K562 (cell line): ENCODE data around the gene NTM. TPM values are rescaled to one million over a fixed set of nuclear protein-coding genes. Genes with fewer than 3 reads are reported as not detected.

Experiments
- ATAC-seq: fragments of 200-7000 bp; cut with Tn5 transposase; 3 replicates; pipeline ENCODE4 v1.9.1; 2020; ENCODE audit warnings: moderate library complexity
- BruUV-seq: library from RNA; stranded (reverse); fragments of 400-500 nt; replicated peaks from 2 replicates; lab custom pipeline; 2021; lab: Mats Ljungman, UMichigan
- CTCF ChIA-PET: fragments of 300-600 bp; formaldehyde crosslinking; extraction: SDS; loops from one replicate; lab custom pipeline; 2021; ENCODE audit warnings: low intra/inter-chr PET ratio; lab: Yijun Ruan, JAX
- POLR2A ChIA-PET: fragments of 300-600, 350-650 bp; sonication (Branson Sonifier 250); formaldehyde crosslinking; extraction: SDS; loops from one replicate; lab custom pipeline; 2021; ENCODE audit warnings: antibody characterized with exemption, inconsistent platforms; lab: Yijun Ruan, JAX
- DNase-seq, 4 experiments: peaks; one replicate each; pipeline versions ENCODE4 v3.0.0 to v3.0.0-alpha.2; 2011 to 2018; ENCODE audit warnings: low spot score in 3 of 4, mixed read lengths in 3 of 4; ENCODE audit errors: extremely low read depth in 1 of 4
- FAIRE-seq: peaks from 2 replicates; lab custom pipeline; 2011; peaks lifted over from hg19 to GRCh38; lab: Jason Lieb, UNC
- H2AFZ ChIP-seq: 2 replicates; pipeline ENCODE4 v1.6.0; 2011; ENCODE audit warnings: low read depth, low read length, control low read depth, inconsistent platforms
- H3K27ac ChIP-seq: fragments of 200-600 bp; 3 replicates; pipeline ENCODE4 v1.8.0; 2011; ENCODE audit warnings: low read depth, mild to moderate bottlenecking, control low read depth, inconsistent platforms, low read length, moderate library complexity, mixed read lengths; ENCODE audit errors: extremely low read depth
- H3K27me3 ChIP-seq, 2 experiments: fragments of 300-600 bp in 1 of 2; 2 replicates in 1 of 2; 3 replicates in 1 of 2; pipeline versions ENCODE4 v1.6.0 to v1.8.0; 2011; ENCODE audit warnings: inconsistent platforms in 2 of 2, low read length in 2 of 2, mild to moderate bottlenecking in 1 of 2, mixed read lengths in 1 of 2, moderate library complexity in 1 of 2; ENCODE audit not compliant: control insufficient read depth in 2 of 2, insufficient read depth in 2 of 2
- H3K36me3 ChIP-seq: fragments of 300-600 bp; 3 replicates; pipeline ENCODE4 v1.8.0; 2011; ENCODE audit warnings: mild to moderate bottlenecking, low read length, inconsistent platforms; ENCODE audit not compliant: control insufficient read depth, insufficient read depth
- H3K4me1 ChIP-seq, 2 experiments: fragments of 200-600 bp in 1 of 2; replicated peaks in 1 of 2; 2 replicates in 1 of 2; 3 replicates in 1 of 2; pipeline versions ENCODE4 v1.5.1 to v1.8.0; 2011; ENCODE audit warnings: inconsistent platforms in 2 of 2, low read length in 2 of 2, mild to moderate bottlenecking in 1 of 2, mixed read lengths in 1 of 2, moderate library complexity in 1 of 2; ENCODE audit not compliant: control insufficient read depth in 2 of 2, insufficient read depth in 2 of 2
- H3K4me2 ChIP-seq: 2 replicates; pipeline ENCODE4 v1.6.1; 2011; ENCODE audit warnings: low read length, control low read depth, inconsistent platforms, mixed read lengths; ENCODE audit not compliant: insufficient read depth
- H3K4me3 ChIP-seq: fragments of 200-600 bp; sonication (generic), shearing (Covaris generic); 2 replicates; pipeline ENCODE4 v1.5.1; 2016; ENCODE audit warnings: control low read depth, inconsistent platforms
- H3K79me2 ChIP-seq: fragments of 200-600 bp; 3 replicates; pipeline ENCODE4 v1.8.0; 2011; ENCODE audit warnings: low read length, inconsistent platforms; ENCODE audit not compliant: control insufficient read depth, insufficient read depth
- H3K9ac ChIP-seq, 2 experiments: 2 replicates each; pipeline versions ENCODE4 v1.6.0 to v1.6.1; 2011; ENCODE audit warnings: low read depth in 2 of 2, low read length in 2 of 2, control low read depth in 1 of 2, inconsistent platforms in 1 of 2, mild to moderate bottlenecking in 1 of 2, mixed read lengths in 1 of 2; ENCODE audit not compliant: insufficient read depth in 1 of 2
- H3K9me1 ChIP-seq: one replicate; pipeline ENCODE4 v1.6.0; 2011; ENCODE audit warnings: inconsistent platforms, mild to moderate bottlenecking, low read length, moderate library complexity; ENCODE audit not compliant: control insufficient read depth, insufficient read depth
- H3K9me3 ChIP-seq: replicated peaks from 2 replicates; pipeline ENCODE4 v1.5.1; 2011; ENCODE audit warnings: low read depth, low read length, inconsistent platforms; ENCODE audit not compliant: control insufficient read depth, insufficient read depth
- H4K20me1 ChIP-seq: replicated peaks from 2 replicates; pipeline ENCODE4 v1.6.1; 2011; ENCODE audit warnings: low read length, inconsistent platforms, mixed read lengths; ENCODE audit not compliant: control insufficient read depth, insufficient read depth
- ARHGAP35 ChIP-seq: fragments of 450-650 bp; IDR thresholded peaks from 2 replicates; pipeline ENCODE4 v1.6.1; 2018; ENCODE audit not compliant: partially characterized antibody
- E2F5 ChIP-seq: sonication (generic); formaldehyde crosslinking; IDR thresholded peaks from 2 replicates; pipeline ENCODE4 v1.8.0; 2022; ENCODE audit warnings: mild to moderate bottlenecking, missing genetic modification reagents
- KAT2B ChIP-seq: IDR thresholded peaks from one replicate; pipeline ENCODE4 v1.6.1; 2012; ENCODE audit warnings: low read depth, mild to moderate bottlenecking, control low read depth, inconsistent platforms, low read length, moderate library complexity
- PCBP1 ChIP-seq: fragments of 200-400 bp; formaldehyde crosslinking; IDR thresholded peaks from 2 replicates; pipeline ENCODE4 v1.6.1; 2018; ENCODE audit warnings: mild to moderate bottlenecking, low read depth, low read length; ENCODE audit not compliant: poor library complexity, severe bottlenecking
- SAP30 ChIP-seq: fragments of 200-600 bp; sonication (generic); IDR thresholded peaks from 2 replicates; pipeline ENCODE4 v1.6.1; 2012; ENCODE audit warnings: borderline replicate concordance, low read depth, mild to moderate bottlenecking, moderate library complexity, low read length, control low read depth, inconsistent platforms; ENCODE audit not compliant: insufficient read depth, poor library complexity, severe bottlenecking
- SIRT6 ChIP-seq: IDR thresholded peaks from one replicate; pipeline ENCODE4 v1.6.1; 2012; ENCODE audit warnings: low read depth, mild to moderate bottlenecking, control low read depth, inconsistent platforms, low read length, moderate library complexity
- TBL1XR1 ChIP-seq, 2 experiments: IDR thresholded peaks; 2 replicates each; pipeline ENCODE4 v1.6.1; 2012; ENCODE audit warnings: improper control_type of control experiment in 2 of 2, low read length in 2 of 2, mild to moderate bottlenecking in 1 of 2
- XRCC3 ChIP-seq: fragments of 450-650 bp; IDR thresholded peaks from 2 replicates; pipeline ENCODE4 v1.6.1; 2017; ENCODE audit warnings: mild to moderate bottlenecking, moderate library complexity
- ZFX ChIP-seq: sonication (generic); formaldehyde crosslinking; IDR thresholded peaks from 2 replicates; pipeline ENCODE4 v1.8.0; 2022; ENCODE audit warnings: mild to moderate bottlenecking, missing genetic modification reagents, moderate library complexity
- ZNF3 ChIP-seq: fragments of 250-450 bp; sonication (Bioruptor Pico); IDR thresholded peaks from 2 replicates; pipeline ENCODE4 v1.5.0; 2021; ENCODE audit warnings: mild to moderate bottlenecking, moderate library complexity
- ZNF431 ChIP-seq: sonication (generic); formaldehyde crosslinking; IDR thresholded peaks from 2 replicates; pipeline ENCODE4 v1.8.0; 2022; ENCODE audit warnings: mild to moderate bottlenecking, missing genetic modification reagents
- ZNF639 ChIP-seq, 2 experiments: fragments of 200-800 bp in 1 of 2; sonication (Bioruptor generic) in 1 of 2; sonication (generic) in 1 of 2; formaldehyde crosslinking in 1 of 2; IDR thresholded peaks in 1 of 2; conservative IDR thresholded peaks in 1 of 2; 2 replicates each; pipeline versions ENCODE4 v1.5.0 to v1.6.1; 2016 to 2020; ENCODE audit warnings: missing compliant biosample characterization in 1 of 2, missing genetic modification characterization in 1 of 2, missing genetic modification reagents in 1 of 2
- ZNF696 ChIP-seq: fragments of 250-450 bp; sonication (Bioruptor Pico); conservative IDR thresholded peaks from 2 replicates; pipeline ENCODE4 v1.4.0; 2020; ENCODE audit warnings: mild to moderate bottlenecking, moderate library complexity
- ZNF707 ChIP-seq: fragments of 250-450 bp; sonication (Bioruptor Pico); conservative IDR thresholded peaks from 2 replicates; pipeline ENCODE4 v1.8.0; 2022; ENCODE audit warnings: inconsistent platforms, mild to moderate bottlenecking, moderate library complexity
- ZSCAN29 ChIP-seq: fragments of 450-650 bp; IDR thresholded peaks from 2 replicates; pipeline ENCODE4 v1.6.1; 2017
- WGBS: fragments of 100-300 bp; shearing (Covaris generic); methylation state at CpG from one replicate; pipeline ENCODE4 v1.1.6; 2016; ENCODE audit warnings: low coverage, mixed read lengths; ENCODE audit not compliant: insufficient coverage; ENCODE audit errors: missing lambda C conversion rate; 5-methylcytosine and 5-hydroxymethylcytosine counted together
- in situ Hi-C: fragments of 300-500 bp; cut with MboI; formaldehyde crosslinking; loops from 4 replicates; pipeline ENCODE4 v1.15.0; 2018; ENCODE audit warnings: inconsistent platforms, mixed read lengths
- intact Hi-C: fragments of 100-400 bp; cut with micrococcal nuclease; formaldehyde crosslinking; loops from 2 replicates; pipeline ENCODE4 v1.14.2; 2022
- polyA plus RNA-seq, 8 experiments: library from polyadenylated mRNA; depleted of rRNA in 4 of 8; stranded (reverse) in 5 of 8; unstranded in 3 of 8; fragments of >200 nt; fragmentation: Nextera tagmentation in 2 of 8; fragmentation: Illumina TruSeq in 1 of 8; extraction: Ambion mirVana in 2 of 8; extraction: Trizol in 1 of 8; gene quantifications; 2 replicates each; pipeline versions ENCODE4 v1.2.1 to v1.2.3, GENCODE V29; 2011 to 2014; ENCODE audit warnings: inconsistent platforms in 1 of 8, missing spikeins in 1 of 8
- total RNA-seq, 7 experiments: library from RNA; depleted of rRNA in 6 of 7; stranded (reverse); fragments of >200 nt in 6 of 7; fragmentation: Illumina TruSeq in 2 of 7; extraction: Trizol in 2 of 7; gene quantifications; 2 replicates each; pipeline versions ENCODE4 v1.2.1 to v1.2.3, GENCODE V29; 2011 to 2021; ENCODE audit warnings: low replicate concordance in 1 of 7

NTM gene
- total and polyA plus RNA-seq, 9 of the 15 experiments (the other 6 are each of a cell fraction or from before 2014, with no cell fraction given) = not detected

- H3K9me3 ChIP-seq = no peaks in the 10 kb centered on the region; the same call in 1 of the 2 replicates
- intact Hi-C loops = no loop called here
- WGBS = 0% methylated on average over 1 of the region's 1 CpG
- ATAC-seq = no peak
- POLR2A ChIA-PET = no interaction called here
- CTCF ChIA-PET = no interaction called here
- no peak overlapping the region for H3K9ac ChIP-seq
- H3K27me3 ChIP-seq = no peaks in the 10 kb centered on the region
- H3K4me3 ChIP-seq = no peak overlapping the region
- no peaks in the 10 kb centered on the region for H3K9me1 ChIP-seq
- BruUV-seq = no TSS peak
- DNase-seq = no peak
- no peak overlapping the region for H3K4me2 ChIP-seq
- H3K27ac ChIP-seq = no peak overlapping the region
- H2AFZ ChIP-seq = no peak overlapping the region
- in situ Hi-C loops = no loop called here
- no peaks in the 10 kb centered on the region for H4K20me1 ChIP-seq
- H3K79me2 ChIP-seq = no peaks in the 10 kb centered on the region
- TF ChIP-seq TBL1XR1 (IDR thresholded peaks at IDR 0.05; ENCODE audit: low read length in 2 of 2) (no peak), SAP30 (no peak), ZNF696 (CRISPR knock-in tag) (no peak), ARHGAP35 (no peak), ZNF707 (CRISPR knock-in tag) (no peak), ZFX (no peak), E2F5 (CRISPR knock-in tag) (no peak), ZNF3 (CRISPR knock-in tag) (no peak), ZNF431 (CRISPR knock-in tag) (no peak), PCBP1 (no peak), SIRT6 (no peak), ZNF639 (CRISPR knock-in tag; conservative IDR thresholded peaks at IDR 0.05 in 1 of 2, IDR thresholded peaks at IDR 0.05 in 1 of 2) (no peak), XRCC3 (no peak), KAT2B (no peak), ZSCAN29 (no peak)
- TF ChIP-seq, all 486 proteins: peak for 0
- no peak for FAIRE-seq
- no peaks in the 10 kb centered on the region for H3K4me1 ChIP-seq
- H3K36me3 ChIP-seq = no peaks in the 10 kb centered on the region
These were observed 470.6 kb downstream of the NTM start for GRCh38 chr11:131841028-131841427.
